Mesodermal cell (in vitro differentiated cells): ENCODE data around the gene SAMD9.
"Not testable (repeated sequence)": the region's sequence is repeated elsewhere in the genome, so short reads cannot be mapped to it uniquely, and the experiment has no call there.

ENCODE experiments used
- H3K27ac ChIP-seq: 2 replicates; pipeline ENCODE4 v1.7.0; 2013; ENCODE audit warnings: mild to moderate bottlenecking, low read depth, low read length, moderate library complexity; ENCODE audit not compliant: severe bottlenecking
- H3K36me3 ChIP-seq: 2 replicates; pipeline ENCODE4 v1.7.1; 2013; ENCODE audit warnings: mild to moderate bottlenecking, low read length, moderate library complexity; ENCODE audit not compliant: control insufficient read depth, insufficient read depth
- H3K4me1 ChIP-seq: one replicate; pipeline ENCODE4 v1.7.1; 2013; ENCODE audit warnings: mild to moderate bottlenecking, low read length; ENCODE audit not compliant: insufficient read depth, control insufficient read depth, poor library complexity, severe bottlenecking
- H3K4me3 ChIP-seq: 2 replicates; pipeline ENCODE4 v1.7.0; 2013; ENCODE audit warnings: low read length, control low read depth, mild to moderate bottlenecking; ENCODE audit not compliant: insufficient read depth, poor library complexity, severe bottlenecking; ENCODE audit errors: extremely low read depth
- H3K9me3 ChIP-seq: 2 replicates; pipeline ENCODE4 v1.7.1; 2013; ENCODE audit warnings: mild to moderate bottlenecking, low read length, moderate library complexity; ENCODE audit not compliant: control insufficient read depth
- WGBS, 2 experiments: methylation state at CpG; one replicate each; pipeline ENCODE4 v1.1.5; 2013; ENCODE audit warnings: missing lambda C conversion rate in 2 of 2; ENCODE audit not compliant: insufficient coverage in 2 of 2; 5-methylcytosine and 5-hydroxymethylcytosine counted together

Gene SAMD9

DNA sequence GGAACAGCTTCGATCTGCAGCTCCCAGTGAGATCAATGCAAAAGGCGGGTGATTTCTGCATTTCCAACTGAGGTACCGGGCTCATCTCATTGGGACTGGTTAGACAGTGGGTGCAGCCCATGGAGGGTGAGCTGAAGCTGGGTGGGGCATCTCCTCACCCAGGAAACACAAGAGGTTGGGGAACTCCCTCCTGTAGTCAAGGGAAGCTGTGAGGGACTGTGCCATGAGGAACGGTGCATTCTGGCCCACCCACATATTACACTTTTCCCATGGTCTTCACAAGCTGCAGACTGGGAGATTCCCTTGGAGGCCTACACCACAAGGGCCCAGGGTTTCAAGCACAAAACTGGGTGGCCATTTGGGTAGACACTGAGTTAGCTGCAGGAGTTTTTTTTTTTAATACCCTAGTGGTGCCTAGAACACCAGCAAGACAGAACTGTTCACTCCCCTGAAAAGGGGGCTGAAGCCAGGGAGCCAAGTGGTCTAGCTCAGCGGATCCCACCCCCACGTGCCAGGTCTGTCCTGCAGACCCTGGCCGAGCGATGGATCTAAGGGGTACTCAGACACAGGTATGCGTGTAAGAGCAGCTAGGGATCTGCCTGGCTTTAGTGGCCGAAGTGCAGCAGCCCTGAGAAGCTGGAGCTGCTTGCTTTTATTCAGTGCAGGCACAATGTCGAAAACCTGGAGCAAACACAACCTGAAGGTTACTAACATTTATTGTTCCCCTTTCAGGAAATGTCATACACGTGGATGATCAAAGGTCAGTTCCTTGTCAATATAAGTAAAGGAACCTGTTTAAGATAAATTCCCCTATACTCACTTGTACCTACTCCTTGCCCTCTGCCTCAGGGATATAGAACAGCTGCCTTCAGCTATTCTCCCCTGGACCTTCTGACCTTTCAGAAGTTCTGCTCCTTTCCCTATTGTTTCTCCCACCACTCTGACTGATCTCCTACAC lies 3.1 kb upstream of the SAMD9 start:
- WGBS, 2 experiments, result 85 to 91% methylated on average over 9 to 10 of the region's 12 CpGs

DNA sequence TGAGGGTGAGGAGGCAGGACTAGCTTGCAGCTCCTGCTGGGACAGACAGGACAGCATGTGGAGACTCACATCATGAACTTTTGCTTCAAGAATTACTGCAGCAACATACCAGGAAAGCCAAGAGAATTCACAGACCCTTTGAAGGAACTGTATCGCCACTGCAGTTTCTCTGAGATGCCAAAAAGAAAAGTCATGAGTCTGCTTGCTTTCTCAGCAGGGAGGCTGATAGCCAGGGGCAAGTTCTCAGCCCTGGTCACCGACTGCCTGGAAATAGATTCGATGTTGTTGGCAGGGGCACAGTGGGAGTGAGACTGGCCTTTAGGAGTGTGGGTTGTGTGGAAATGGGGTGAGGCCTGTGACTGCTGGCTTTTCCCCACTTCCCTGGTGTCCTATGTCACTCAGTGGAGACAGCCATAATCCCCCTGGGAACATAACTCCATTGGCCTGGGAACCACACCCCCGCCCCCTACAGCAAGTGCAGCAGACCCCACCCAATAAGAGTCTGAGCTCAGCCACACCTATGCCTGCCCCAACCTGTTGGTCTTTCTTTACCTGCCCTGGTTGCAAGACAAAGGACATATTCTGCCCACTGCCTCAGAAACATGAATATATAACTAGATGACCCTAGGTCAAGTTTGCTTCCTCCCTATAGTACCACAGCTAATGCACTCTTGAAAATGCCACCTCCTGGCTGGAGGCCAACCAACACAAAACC lies 1.6 kb upstream of the SAMD9 start:
- WGBS, 2 experiments, result 50% methylated on average over 2 to 4 of the region's 4 CpGs
- Histone ChIP-seq H3K27ac (no peak overlapping the region), H3K36me3 (no peaks in the 10 kb centered on the region), H3K9me3 (no peaks in the 10 kb centered on the region), H3K4me3 (no peak overlapping the region), H3K4me1 (no peaks in the 10 kb centered on the region)

More for the DNA sequence above, 3.1 kb upstream of the SAMD9 start:
- Histone ChIP-seq H3K9me3 (no peaks in the 10 kb centered on the region), H3K4me3 (no peak overlapping the region), H3K36me3 (no peaks in the 10 kb centered on the region), H3K27ac (no peak overlapping the region), H3K4me1 (no peaks in the 10 kb centered on the region)

DNA sequence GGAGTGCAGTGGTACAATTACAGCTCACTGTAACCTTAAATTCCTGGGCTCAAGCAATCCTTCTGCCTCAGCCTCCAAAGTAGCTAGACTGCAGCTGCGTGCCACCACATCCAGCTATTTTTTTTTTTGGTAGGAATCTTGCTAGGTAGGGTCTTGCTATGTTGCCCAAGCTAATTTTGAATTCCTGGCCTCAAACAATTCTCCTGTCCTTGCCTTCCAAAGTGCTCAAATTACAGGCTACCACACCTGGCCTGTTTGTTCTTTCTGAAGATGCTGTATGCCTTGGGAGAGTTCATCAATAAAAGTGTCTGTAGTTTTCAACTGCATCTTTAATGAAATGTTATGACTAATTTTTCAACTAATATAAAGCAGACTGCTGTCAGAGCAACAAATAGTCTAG lies 452 bp downstream of the SAMD9 start:
- Histone ChIP-seq H3K4me1 (no peaks in the 10 kb centered on the region), H3K4me3 (no peak overlapping the region), H3K27ac (no peak overlapping the region), H3K36me3 (no peaks in the 10 kb centered on the region), H3K9me3 (no peaks in the 10 kb centered on the region)
- WGBS, 2 experiments, result 100% methylated on average over 1 of the region's 1 CpG; no CpG with 5 or more reads in 1 of the 2 experiments

DNA sequence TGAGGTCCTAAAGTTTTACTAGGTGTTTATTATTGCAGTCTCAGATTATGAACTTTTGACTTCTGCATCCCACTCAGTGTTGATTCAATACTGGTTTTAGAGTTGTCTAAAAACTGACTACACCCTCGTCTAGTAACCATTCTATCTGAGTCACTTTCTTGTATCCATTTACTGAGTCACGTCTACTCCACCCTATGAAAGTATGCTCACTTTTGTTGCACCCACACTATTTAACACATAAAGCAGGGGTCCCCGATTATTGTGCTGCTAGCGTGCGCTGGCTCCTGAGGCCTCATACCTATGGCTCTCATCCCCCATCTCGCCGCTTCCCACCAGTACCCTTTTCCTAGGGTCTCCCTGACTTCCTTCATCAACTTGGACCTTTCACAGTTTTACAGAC lies 2.0 kb downstream of the SAMD9 start:
- no peak overlapping the region for H3K4me3 ChIP-seq
- no peaks in the 10 kb centered on the region for H3K36me3 ChIP-seq
- H3K9me3 ChIP-seq, result no peaks in the 10 kb centered on the region
- 85 to 97% methylated on average over 4 to 7 of the region's 7 CpGs for whole genome bisulfite sequencing, 2 experiments
- H3K27ac ChIP-seq, result no peak overlapping the region
- no peaks in the 10 kb centered on the region for H3K4me1 ChIP-seq

DNA sequence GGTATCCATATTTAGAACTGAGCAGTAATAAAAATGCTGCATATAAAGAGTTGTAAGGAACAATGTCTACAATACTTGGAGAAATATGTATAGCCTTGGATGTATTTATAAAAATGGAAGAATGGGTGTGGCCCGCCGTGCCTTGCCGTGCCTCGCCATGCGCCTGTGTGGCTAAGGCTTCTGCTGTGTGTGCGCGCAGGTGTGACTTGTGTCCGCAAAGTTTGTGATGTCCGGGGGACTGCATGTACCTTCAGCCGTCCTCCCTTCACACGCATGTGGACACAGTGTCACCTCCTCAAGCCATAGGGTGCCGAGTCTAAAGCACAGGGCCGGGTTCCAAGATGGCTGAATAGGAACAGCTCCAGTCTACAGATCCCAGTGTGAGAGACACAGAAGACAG lies 9.8 kb downstream of the SAMD9 start:
- WGBS, 2 experiments, result 92% methylated on average over 12 to 13 of the region's 13 CpGs
- no peak overlapping the region for H3K27ac ChIP-seq
- H3K9me3 ChIP-seq, result no peaks in the 10 kb centered on the region
- H3K4me3 ChIP-seq, result no peak overlapping the region
- H3K4me1 ChIP-seq, result no peaks in the 10 kb centered on the region
- no peaks in the 10 kb centered on the region for H3K36me3 ChIP-seq

DNA sequence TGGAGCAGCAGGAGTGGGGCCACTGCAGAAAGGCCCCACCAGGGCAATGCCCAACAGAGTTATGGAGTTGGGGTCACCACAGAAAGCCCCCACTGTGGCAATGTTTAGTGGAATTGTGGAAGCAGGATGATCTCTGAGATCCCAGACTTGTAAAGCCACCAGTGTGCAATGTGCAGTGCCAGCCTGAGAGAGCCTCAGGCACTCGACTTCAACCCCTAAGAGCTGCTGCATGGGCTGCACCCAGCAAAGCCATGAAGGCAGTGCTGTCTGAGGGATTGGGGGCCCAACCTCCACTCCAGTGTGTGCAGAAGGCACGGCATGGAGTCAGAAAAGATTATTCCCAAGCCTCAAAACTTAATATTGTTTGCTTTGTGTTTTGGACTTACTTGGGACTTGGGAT lies 20.4 kb downstream of the SAMD9 start:
- 83 to 100% methylated on average over 1 to 2 of the region's 2 CpGs for WGBS, 2 experiments
- Histone ChIP-seq H3K9me3 (no peaks in the 10 kb centered on the region), H3K4me1 (no peaks in the 10 kb centered on the region), H3K36me3 (no peaks in the 10 kb centered on the region), H3K27ac (no peak overlapping the region), H3K4me3 (no peak overlapping the region)

DNA sequence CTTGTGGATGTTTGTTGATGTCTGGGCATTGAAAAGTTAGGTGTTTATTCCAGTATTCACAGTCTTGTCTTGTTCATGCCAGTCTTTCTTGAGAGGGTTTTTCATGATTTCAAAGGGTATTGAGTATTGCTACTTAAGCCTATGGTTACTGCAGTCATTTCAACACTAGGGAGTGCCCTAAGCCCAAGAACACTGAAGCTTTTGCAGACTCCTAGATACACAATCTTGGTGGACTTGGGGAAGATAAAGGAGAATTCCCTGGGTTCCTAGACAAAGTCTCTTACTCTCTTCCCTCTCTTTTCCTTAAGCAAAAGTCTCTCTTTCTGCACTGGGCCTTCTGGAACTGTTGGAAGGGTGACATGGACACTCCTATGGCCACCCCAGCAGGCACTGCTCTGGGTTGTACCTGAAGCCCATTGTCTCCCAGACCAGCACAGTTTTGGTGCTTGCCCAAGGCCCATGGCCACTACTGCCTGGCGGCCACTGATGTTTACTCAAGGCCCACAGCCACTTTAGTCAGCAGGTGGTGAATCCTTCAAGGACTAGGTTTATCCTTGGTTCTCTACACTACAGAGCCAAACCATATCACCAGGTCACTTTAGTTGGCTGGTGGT lies 24.9 kb downstream of the SAMD9 start:
- H3K4me1 ChIP-seq, result no peaks in the 10 kb centered on the region
- no peaks in the 10 kb centered on the region for H3K9me3 ChIP-seq
- no peak overlapping the region for H3K4me3 ChIP-seq
- H3K36me3 ChIP-seq, result no peaks in the 10 kb centered on the region
- H3K27ac ChIP-seq, result no peak overlapping the region
- 57 to 75% methylated on average over 1 of the region's 1 CpG for WGBS, 2 experiments

DNA sequence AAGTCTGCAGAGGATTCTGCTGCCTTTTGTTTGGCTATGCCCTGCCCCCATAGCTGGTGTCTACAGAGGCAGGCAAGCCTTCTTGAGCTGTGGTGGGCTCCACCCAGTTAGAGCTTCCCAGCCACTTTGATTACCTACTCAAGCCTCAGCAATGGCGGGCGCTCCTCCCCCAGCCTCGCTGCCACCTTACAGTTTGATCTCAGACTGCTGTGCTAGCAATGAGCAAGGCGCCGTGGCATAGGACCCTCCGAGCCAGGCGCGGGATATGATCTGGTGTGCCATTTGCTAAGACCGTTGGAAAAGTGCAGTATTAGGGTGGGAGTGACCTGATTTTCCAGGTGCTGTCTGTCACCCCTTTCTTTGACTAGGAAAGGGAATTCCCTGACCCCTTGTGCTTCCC lies 44.4 kb downstream of the SAMD9 start:
- not testable (repeated sequence) for H3K9me3 ChIP-seq, H3K27ac ChIP-seq, H3K36me3 ChIP-seq, H3K4me3 ChIP-seq, H3K4me1 ChIP-seq
- 80 to 87% methylated on average over 4 to 6 of the region's 9 CpGs for WGBS, 2 experiments

DNA sequence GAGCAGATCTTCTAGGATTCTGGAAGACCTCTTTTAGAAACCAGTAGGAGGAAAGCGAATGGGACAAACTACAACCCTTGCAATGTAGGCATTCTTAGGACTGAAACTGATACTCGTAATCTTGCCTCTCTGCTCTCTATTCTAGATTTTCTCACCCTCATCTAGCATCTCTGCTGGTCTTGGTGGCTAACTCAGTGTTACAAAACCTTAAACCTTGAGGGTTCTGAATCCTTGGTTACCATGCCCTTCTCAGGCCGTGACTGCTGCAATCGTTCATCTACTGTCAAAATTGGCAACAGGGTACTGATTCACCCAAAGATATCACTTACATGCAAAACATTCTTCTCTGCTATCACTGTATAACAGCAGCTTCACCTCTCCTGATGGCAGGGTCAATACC lies 55.2 kb downstream of the SAMD9 start:
- Histone ChIP-seq H3K9me3 (no peaks in the 10 kb centered on the region), H3K36me3 (no peaks in the 10 kb centered on the region), H3K4me3 (no peak overlapping the region), H3K4me1 (no peaks in the 10 kb centered on the region), H3K27ac (no peak overlapping the region)
- WGBS, 2 experiments, result 90 to 95% methylated on average over 3 of the region's 4 CpGs

DNA sequence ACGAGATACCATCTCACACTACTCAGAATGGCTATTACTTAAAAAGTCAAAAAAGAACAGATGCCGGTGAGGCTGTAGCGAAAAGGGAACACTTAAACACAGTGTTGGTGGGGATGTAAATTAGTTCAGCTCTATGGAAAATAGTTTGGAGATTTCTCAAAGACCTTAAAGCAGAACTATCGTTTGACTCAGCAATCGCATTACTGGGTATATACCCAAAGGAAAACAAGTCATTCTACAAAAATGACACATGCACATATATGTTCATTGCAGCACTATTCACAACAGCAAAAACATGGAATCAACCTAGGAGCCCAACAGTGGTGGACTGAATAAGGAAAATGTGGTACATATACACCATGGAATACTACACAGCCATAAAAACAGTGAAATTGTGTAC lies 56.9 kb downstream of the SAMD9 start:
- 85 to 100% methylated on average over 2 of the region's 5 CpGs for WGBS, 2 experiments
- H3K4me3 ChIP-seq, result no peak overlapping the region

More for the DNA sequence above, 56.9 kb downstream of the SAMD9 start:
- Histone ChIP-seq H3K36me3 (no peaks in the 10 kb centered on the region), H3K4me1 (no peaks in the 10 kb centered on the region), H3K9me3 (no peaks in the 10 kb centered on the region), H3K27ac (no peak overlapping the region)
